Activated CD4-positive, alpha-beta T cell treated with anti-CD3 and anti-CD28 coated beads for 48 hours (primary cell): ENCODE data around the gene NTM.
"Not testable (repeated sequence)": the region's sequence is repeated elsewhere in the genome, so short reads cannot be mapped to it uniquely, and the experiment has no call there.

ENCODE experiments used
- DNase-seq: peaks from one replicate; pipeline ENCODE4 v3.0.0-alpha.2; 2020

NTM gene

GRCh38 chr11:132069593-132069992 lies 699.2 kb downstream of the NTM start:
- DNase-seq, result not testable (repeated sequence)

GRCh38 chr11:132070907-132071306 lies 700.5 kb downstream of the NTM start:
- not testable (repeated sequence) for DNase-seq

GRCh38 chr11:132072044-132072857 lies 701.8 kb downstream of the NTM start:
- no peak for DNase-seq

- DNase-seq, result no peak
These were observed 702.4 kb downstream of the NTM start for GRCh38 chr11:132072858-132073211.

- no peak for DNase-seq
These were observed 703.4 kb downstream of the NTM start for GRCh38 chr11:132073787-132074186.

GRCh38 chr11:132075447-132075846 lies 705.0 kb downstream of the NTM start:
- no peak for DNase-seq

- no peak for DNase-seq
These were observed 707.0 kb downstream of the NTM start for GRCh38 chr11:132077416-132077815.

- no peak for DNase-seq
These were observed 708.1 kb downstream of the NTM start for GRCh38 chr11:132078264-132079076.

- DNase-seq, result no peak
These were observed 709.7 kb downstream of the NTM start for GRCh38 chr11:132080127-132080526.

- DNase-seq, result no peak
These were observed 712.2 kb downstream of the NTM start for GRCh38 chr11:132082566-132082965.

GRCh38 chr11:132084433-132084832 lies 714.0 kb downstream of the NTM start:
- DNase-seq, result no peak

- DNase-seq, result no peak
These were observed 716.7 kb downstream of the NTM start for GRCh38 chr11:132087148-132087547.

GRCh38 chr11:132088551-132088950 lies 718.1 kb downstream of the NTM start:
- no peak for DNase-seq

GRCh38 chr11:132093536-132094259 lies 723.3 kb downstream of the NTM start:
- no peak for DNase-seq

- no peak for DNase-seq
These were observed 724.2 kb downstream of the NTM start for GRCh38 chr11:132094598-132094997.

GRCh38 chr11:132095230-132096131 lies 725.1 kb downstream of the NTM start:
- no peak for DNase-seq

- no peak for DNase-seq
These were observed 725.9 kb downstream of the NTM start for GRCh38 chr11:132096132-132096825.

GRCh38 chr11:132099692-132100091 lies 729.3 kb downstream of the NTM start:
- DNase-seq, result peak; percentile 17

GRCh38 chr11:132100583-132100982 lies 730.2 kb downstream of the NTM start:
- DNase-seq, result no peak

- no peak for DNase-seq
These were observed 731.5 kb downstream of the NTM start for GRCh38 chr11:132101881-132102280.

GRCh38 chr11:132103021-132103420 lies 732.6 kb downstream of the NTM start:
- DNase-seq, result no peak
